ENCODE results near the gene HS3ST2. TPM values are rescaled to one million over a fixed set of nuclear protein-coding genes. Genes with fewer than 3 reads are reported as not detected.

HS3ST2 gene
- total and polyA plus RNA-seq, 2 donors (not counting 3 experiments of a cell fraction or from before 2014, with no cell fraction given) = not detected

- CTCF ChIA-PET = no interaction called here
- no peaks in the 10 kb centered on the region for H3K9me3 ChIP-seq (replicated peaks; ENCODE audit: control insufficient read depth, insufficient read depth, low read length)
- BruUV-seq (replicated peaks) = no TSS peak
These were observed 9.1 kb upstream of the HS3ST2 start for GRCh38 chr16:22804893-22805292.

GRCh38 chr16:22805326-22805725 is 8.6 kb upstream of the HS3ST2 start:
- TF ChIP-seq FOS (IDR thresholded peaks at IDR 0.05; ENCODE audit: borderline replicate concordance, insufficient read depth, low read length) = no peak
- no peak for TF ChIP-seq CTCF (IDR thresholded peaks at IDR 0.05; ENCODE audit: extremely low read depth in 1 of 2, insufficient read depth in 1 of 2, low read depth in 1 of 2, low read length in 2 of 2)
- TF ChIP-seq EZH2 (IDR thresholded peaks at IDR 0.05; ENCODE audit: borderline replicate concordance, low read depth, low read length, severe bottlenecking) = no peak
- no peak for TF ChIP-seq JUN (IDR thresholded peaks at IDR 0.05; ENCODE audit: borderline replicate concordance, insufficient read depth, insufficient read length, low read depth)
- no peak for TF ChIP-seq GATA2 (IDR thresholded peaks at IDR 0.05; ENCODE audit: insufficient read depth, insufficient read length, low read depth, low read length)
- no peak for TF ChIP-seq MAX (IDR thresholded peaks at IDR 0.05; ENCODE audit: insufficient read depth, insufficient read length)
- no peak for FAIRE-seq
- Histone ChIP-seq H3K9me1 (replicated peaks; ENCODE audit: control insufficient read depth, extremely low read depth, insufficient read depth, low read length) (no peaks in the 10 kb centered on the region), H2AFZ (ENCODE audit: low read depth, low read length) (no peak overlapping the region), H3K9ac (replicated peaks; ENCODE audit: extremely low read depth, insufficient read depth, low read length) (no peak overlapping the region), H4K20me1 (replicated peaks; ENCODE audit: control insufficient read depth, extremely low read depth, insufficient read depth, low read length) (no peaks in the 10 kb centered on the region), H3K4me1 (ENCODE audit: control insufficient read depth, extremely low read depth, insufficient read depth, low read length) (no peaks in the 10 kb centered on the region), H3K36me3 (ENCODE audit: control insufficient read depth in 2 of 2, extremely low read depth in 1 of 2, insufficient read depth in 2 of 2, low read length in 2 of 2) (no peaks in the 10 kb centered on the region), H3K4me3 (replicated peaks in 1 of 3; ENCODE audit: insufficient read depth in 1 of 3, low read depth in 1 of 3, low read length in 3 of 3) (no peak overlapping the region), H3K4me2 (ENCODE audit: insufficient read depth, low read length) (no peak overlapping the region), H3K27ac (ENCODE audit: insufficient read depth, low read depth, low read length) (no peak overlapping the region), H3K9me3 (replicated peaks; ENCODE audit: control insufficient read depth, insufficient read depth, low read length) (no peaks in the 10 kb centered on the region), H3K27me3 (ENCODE audit: control insufficient read depth in 2 of 2, insufficient read depth in 2 of 2, low read length in 2 of 2) (no peaks in the 10 kb centered on the region), H3K79me2 (ENCODE audit: control insufficient read depth, insufficient read depth, low read length) (no peaks in the 10 kb centered on the region)
- no TSS peak for BruUV-seq (replicated peaks)
- intact Hi-C loops (cut with micrococcal nuclease) (no loop called here), dilution Hi-C loops (cut with MboI; ENCODE audit: extremely low pct_ligation_motif_present, low sequenced_read_pairs) (no loop called here)
- no peak for DNase-seq (ENCODE audit: low read depth, low spot score)
- ChIA-PET POLR2A (no interaction called here), CTCF (no interaction called here)

More at GRCh38 chr16:22804893-22805292, 9.1 kb upstream of the HS3ST2 start:
- intact Hi-C loops (cut with micrococcal nuclease) = no loop called here
- Histone ChIP-seq H3K4me1 (ENCODE audit: control insufficient read depth, extremely low read depth, insufficient read depth, low read length) (no peaks in the 10 kb centered on the region), H3K27me3 (ENCODE audit: control insufficient read depth in 2 of 2, insufficient read depth in 2 of 2, low read length in 2 of 2) (no peaks in the 10 kb centered on the region), H3K4me2 (ENCODE audit: insufficient read depth, low read length) (no peak overlapping the region), H3K27ac (ENCODE audit: insufficient read depth, low read depth, low read length) (no peak overlapping the region), H3K36me3 (ENCODE audit: control insufficient read depth in 2 of 2, extremely low read depth in 1 of 2, insufficient read depth in 2 of 2, low read length in 2 of 2) (no peaks in the 10 kb centered on the region), H3K9ac (replicated peaks; ENCODE audit: extremely low read depth, insufficient read depth, low read length) (no peak overlapping the region), H2AFZ (ENCODE audit: low read depth, low read length) (no peak overlapping the region), H3K9me1 (replicated peaks; ENCODE audit: control insufficient read depth, extremely low read depth, insufficient read depth, low read length) (no peaks in the 10 kb centered on the region), H3K79me2 (ENCODE audit: control insufficient read depth, insufficient read depth, low read length) (no peaks in the 10 kb centered on the region), H4K20me1 (replicated peaks; ENCODE audit: control insufficient read depth, extremely low read depth, insufficient read depth, low read length) (no peaks in the 10 kb centered on the region), H3K4me3 (replicated peaks in 1 of 3; ENCODE audit: insufficient read depth in 1 of 3, low read depth in 1 of 3, low read length in 3 of 3) (no peak overlapping the region)
- DNase-seq (ENCODE audit: low read depth, low spot score) (no peak), FAIRE-seq (no peak)
- dilution Hi-C loops (cut with MboI; ENCODE audit: extremely low pct_ligation_motif_present, low sequenced_read_pairs) = no loop called here
- POLR2A ChIA-PET = no interaction called here
- no peak for TF ChIP-seq POLR2A (IDR thresholded peaks at IDR 0.05; ENCODE audit: low read depth, low read length)
- no peak for TF ChIP-seq MAX (IDR thresholded peaks at IDR 0.05; ENCODE audit: insufficient read depth, insufficient read length)

All from endothelial cell of umbilical vein (primary cell).